Uterus (tissue), 4 donors: ENCODE measurements around the gene TMEM59L. TPM values are rescaled to one million over a fixed set of nuclear protein-coding genes. Genes with fewer than 3 reads are reported as not detected.

Source experiments
- DNase-seq, 2 donors: peaks; one replicate each; pipeline ENCODE4 v3.0.0-alpha.2; 2019 to 2020
- H3K27ac ChIP-seq, 2 donors: fragments of 200-600 bp; sonication (generic); 1 replicate in 1 of 2; 2 replicates in 1 of 2; pipeline ENCODE4 v1.5.1; 2016 to 2018
- H3K27me3 ChIP-seq, 2 donors: fragments of 200-600 bp; sonication (generic); one replicate each; pipeline ENCODE4 v1.5.1; 2018 to 2019; ENCODE audit warnings: control low read depth in 1 of 2
- H3K36me3 ChIP-seq, 2 donors: fragments of 200-600 bp; sonication (generic); one replicate each; pipeline ENCODE4 v1.5.1; 2019; ENCODE audit warnings: control low read depth in 1 of 2
- H3K4me1 ChIP-seq, 2 donors: fragments of 200-600 bp; sonication (generic); one replicate each; pipeline ENCODE4 v1.5.1; 2018 to 2019; ENCODE audit warnings: control low read depth in 1 of 2
- H3K4me3 ChIP-seq, 2 donors: fragments of 200-600 bp; sonication (generic); 1 replicate in 1 of 2; 2 replicates in 1 of 2; pipeline ENCODE4 v1.5.1; 2018 to 2019; ENCODE audit warnings: mild to moderate bottlenecking in 1 of 2
- H3K9me3 ChIP-seq, 2 donors: fragments of 200-600 bp; sonication (generic); one replicate each; pipeline ENCODE4 v1.5.1; 2019; ENCODE audit warnings: control low read depth in 1 of 2
- POLR2A ChIP-seq, 2 donors: fragments of 450-650 bp; IDR thresholded peaks; one replicate each; pipeline ENCODE4 v1.6.1; 2016; ENCODE audit warnings: antibody characterized with exemption in 2 of 2, mild to moderate bottlenecking in 1 of 2, moderate library complexity in 1 of 2
- intact Hi-C: fragments of 100-400 bp; cut with DNase I; formaldehyde crosslinking; loops from one replicate; pipeline ENCODE4 v1.15.1; 2023; ENCODE audit warnings: low total_unique reads
- total RNA-seq, 4 donors: library from RNA; depleted of rRNA in 3 of 4; stranded (reverse); fragments of >200 nt in 3 of 4; gene quantifications; one replicate each; pipeline versions ENCODE4 v1.1.0 to v1.2.4, GENCODE V29; 2014 to 2023
- TF ChIP-seq, protein P1 (sequence below), 4 experiments: fragments of 200-600 bp in 2 of 4; fragments of 450-650 bp in 2 of 4; sonication (generic) in 2 of 4; IDR thresholded peaks; one replicate each; pipeline ENCODE4 v1.5.1; 2016 to 2019; ENCODE audit warnings: antibody characterized with exemption in 4 of 4, mild to moderate bottlenecking in 2 of 4, moderate library complexity in 1 of 4
- donor health status: DM: yes; HTN: yes; CAD: no.

Gene TMEM59L
- total RNA-seq, 4 donors from 2014 or later, result 0.26 to 7.5 TPM; not detected in 2

DNA sequence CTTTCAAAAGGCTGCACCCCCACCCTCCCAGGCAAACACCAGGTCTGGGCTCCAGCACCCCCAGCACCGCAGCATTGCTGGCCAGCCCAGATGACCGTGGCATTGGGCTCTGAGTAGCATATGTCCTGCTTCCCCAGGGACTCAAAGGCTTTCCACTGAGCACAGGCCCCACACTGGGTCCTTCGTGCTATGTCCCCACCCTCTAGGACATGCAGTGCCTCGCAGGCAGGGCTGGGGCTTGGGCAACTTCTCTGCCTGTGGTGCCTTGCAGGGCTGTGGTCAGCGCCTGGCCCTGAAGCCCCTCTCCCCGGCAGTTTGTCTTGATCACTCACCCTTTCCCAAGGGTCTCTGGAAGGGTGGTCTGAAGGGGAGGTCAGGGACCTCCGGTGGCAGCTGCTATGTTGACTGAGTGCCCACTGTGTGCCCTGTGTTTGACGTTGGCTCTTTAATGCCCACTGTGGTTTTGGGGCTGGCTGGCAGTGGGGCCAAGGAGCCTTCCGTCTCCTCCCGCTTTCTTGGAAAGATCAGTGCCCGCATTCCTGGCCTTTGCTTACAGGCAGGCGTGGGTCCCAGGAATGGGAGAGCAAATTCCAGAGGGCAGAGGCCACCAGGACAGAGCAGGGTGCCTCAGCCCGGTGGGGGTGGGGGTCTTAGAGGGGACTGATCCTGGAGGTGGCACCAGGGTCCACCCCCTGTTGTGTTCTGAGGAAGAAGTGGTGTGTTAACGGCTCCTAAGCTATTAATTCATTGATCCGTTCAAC, 50.5 kb downstream of the TMEM59L start:
- Histone ChIP-seq H3K36me3 (no peaks in the 10 kb centered on the region), H3K4me1 (peaks cover 0 to 25% of the 10 kb centered on the region in 2 donors), H3K27ac (no peak overlapping the region), H3K27me3 (no peaks in the 10 kb centered on the region), H3K9me3 (no peaks in the 10 kb centered on the region), H3K4me3 (no peak overlapping the region)
- intact Hi-C loops, result no loop called here
- TF ChIP-seq, protein P1, sequence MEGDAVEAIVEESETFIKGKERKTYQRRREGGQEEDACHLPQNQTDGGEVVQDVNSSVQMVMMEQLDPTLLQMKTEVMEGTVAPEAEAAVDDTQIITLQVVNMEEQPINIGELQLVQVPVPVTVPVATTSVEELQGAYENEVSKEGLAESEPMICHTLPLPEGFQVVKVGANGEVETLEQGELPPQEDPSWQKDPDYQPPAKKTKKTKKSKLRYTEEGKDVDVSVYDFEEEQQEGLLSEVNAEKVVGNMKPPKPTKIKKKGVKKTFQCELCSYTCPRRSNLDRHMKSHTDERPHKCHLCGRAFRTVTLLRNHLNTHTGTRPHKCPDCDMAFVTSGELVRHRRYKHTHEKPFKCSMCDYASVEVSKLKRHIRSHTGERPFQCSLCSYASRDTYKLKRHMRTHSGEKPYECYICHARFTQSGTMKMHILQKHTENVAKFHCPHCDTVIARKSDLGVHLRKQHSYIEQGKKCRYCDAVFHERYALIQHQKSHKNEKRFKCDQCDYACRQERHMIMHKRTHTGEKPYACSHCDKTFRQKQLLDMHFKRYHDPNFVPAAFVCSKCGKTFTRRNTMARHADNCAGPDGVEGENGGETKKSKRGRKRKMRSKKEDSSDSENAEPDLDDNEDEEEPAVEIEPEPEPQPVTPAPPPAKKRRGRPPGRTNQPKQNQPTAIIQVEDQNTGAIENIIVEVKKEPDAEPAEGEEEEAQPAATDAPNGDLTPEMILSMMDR (IDR thresholded peaks at IDR 0.05), result no peak
- TF ChIP-seq POLR2A (IDR thresholded peaks at IDR 0.05), result no peak
- DNase-seq, result no peak

DNA sequence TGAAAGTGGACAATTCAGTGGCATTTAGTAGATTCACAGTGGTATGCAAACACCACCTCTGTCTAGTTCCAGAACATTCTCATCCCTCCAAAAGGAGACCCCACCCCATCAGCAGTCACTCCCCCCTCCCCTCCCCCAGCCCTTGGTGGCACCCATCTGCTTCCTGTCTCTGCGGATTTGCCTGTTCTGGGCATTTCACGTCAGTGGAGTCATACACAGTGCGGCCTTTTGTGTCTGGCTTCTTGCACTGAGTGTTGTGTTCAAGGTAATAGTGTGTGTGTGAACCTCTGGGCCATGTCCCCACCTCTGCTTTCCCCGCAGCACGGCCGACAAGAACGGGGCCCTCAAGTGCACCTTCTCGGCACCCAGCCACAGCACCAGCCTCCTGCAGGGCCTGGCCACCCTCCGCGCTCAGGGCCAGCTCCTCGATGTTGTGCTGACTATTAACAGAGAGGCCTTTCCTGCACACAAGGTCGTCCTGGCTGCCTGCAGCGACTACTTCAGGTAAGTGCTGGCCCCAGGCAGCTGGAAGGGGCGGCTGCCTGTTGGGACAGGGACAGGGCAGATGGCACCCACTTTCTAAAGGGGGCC, 51.4 kb downstream of the TMEM59L start:
- no peak for TF ChIP-seq POLR2A (IDR thresholded peaks at IDR 0.05)
- TF ChIP-seq, protein P1 (IDR thresholded peaks at IDR 0.05), result no peak
- Histone ChIP-seq H3K27ac (no peak overlapping the region), H3K4me3 (no peak overlapping the region), H3K36me3 (no peaks in the 10 kb centered on the region), H3K9me3 (no peaks in the 10 kb centered on the region), H3K27me3 (no peaks in the 10 kb centered on the region), H3K4me1 (peaks cover 0 to 18% of the 10 kb centered on the region in 2 donors)
- DNase-seq, result no peak
- intact Hi-C loops, result no loop called here

DNA sequence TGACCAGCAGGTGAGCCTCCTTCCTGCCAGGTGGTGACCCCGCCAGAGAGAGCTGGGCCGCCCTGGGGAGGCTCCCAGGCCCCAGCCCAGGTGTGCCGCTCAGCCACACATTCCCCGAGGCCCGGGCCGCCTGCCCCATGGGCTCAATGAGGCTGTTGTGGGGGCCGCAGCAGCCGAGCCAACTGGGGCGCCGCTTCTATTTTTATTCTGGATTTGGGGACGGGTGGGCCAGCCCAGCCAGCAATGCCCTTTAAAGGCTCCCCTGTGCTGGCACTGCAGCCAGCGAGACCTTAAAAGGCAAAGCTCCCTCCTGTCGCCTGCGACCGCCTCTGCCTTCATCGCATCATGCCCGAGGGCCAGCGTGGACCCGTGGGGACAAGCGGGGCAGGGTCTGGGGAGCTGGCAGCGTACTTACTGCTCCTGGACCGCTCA, 53.1 kb downstream of the TMEM59L start:
- Histone ChIP-seq H3K4me3 (no peak overlapping the region), H3K4me1 (peaks cover 0 to 10% of the 10 kb centered on the region in 2 donors), H3K36me3 (no peaks in the 10 kb centered on the region), H3K9me3 (no peaks in the 10 kb centered on the region), H3K27me3 (no peaks in the 10 kb centered on the region), H3K27ac (no peak overlapping the region)
- DNase-seq, result no peak
- no peak for TF ChIP-seq POLR2A (IDR thresholded peaks at IDR 0.05)
- TF ChIP-seq, protein P1 (IDR thresholded peaks at IDR 0.05), result no peak
- intact Hi-C loops, result no loop called here

DNA sequence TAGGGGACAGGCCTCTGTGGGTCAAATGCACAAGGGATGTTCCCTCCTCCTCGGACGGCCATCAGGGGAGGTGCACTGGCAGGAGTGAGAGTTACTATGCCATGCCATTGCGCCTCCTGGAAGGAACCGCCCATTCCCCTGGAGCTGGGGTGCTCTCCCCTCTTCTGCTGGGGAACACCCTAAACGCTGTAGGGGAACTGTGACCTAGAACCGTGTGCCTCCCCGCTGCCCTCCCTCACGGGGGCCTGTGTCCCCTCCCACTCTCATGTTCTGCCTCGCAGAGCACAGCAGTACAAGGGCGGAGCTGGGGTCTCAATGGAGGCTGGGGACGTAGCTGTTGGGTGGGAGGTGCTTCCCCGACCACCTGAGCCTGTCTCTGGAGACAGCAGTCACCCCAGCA, 53.6 kb downstream of the TMEM59L start:
- intact Hi-C loops, result no loop called here
- Histone ChIP-seq H3K4me1 (peaks cover 0 to 5% of the 10 kb centered on the region in 2 donors), H3K4me3 (no peak overlapping the region), H3K36me3 (no peaks in the 10 kb centered on the region), H3K27me3 (no peaks in the 10 kb centered on the region), H3K27ac (no peak overlapping the region), H3K9me3 (no peaks in the 10 kb centered on the region)
- DNase-seq, result no peak
- TF ChIP-seq POLR2A (IDR thresholded peaks at IDR 0.05), result no peak
- TF ChIP-seq, protein P1 (IDR thresholded peaks at IDR 0.05), result no peak

DNA sequence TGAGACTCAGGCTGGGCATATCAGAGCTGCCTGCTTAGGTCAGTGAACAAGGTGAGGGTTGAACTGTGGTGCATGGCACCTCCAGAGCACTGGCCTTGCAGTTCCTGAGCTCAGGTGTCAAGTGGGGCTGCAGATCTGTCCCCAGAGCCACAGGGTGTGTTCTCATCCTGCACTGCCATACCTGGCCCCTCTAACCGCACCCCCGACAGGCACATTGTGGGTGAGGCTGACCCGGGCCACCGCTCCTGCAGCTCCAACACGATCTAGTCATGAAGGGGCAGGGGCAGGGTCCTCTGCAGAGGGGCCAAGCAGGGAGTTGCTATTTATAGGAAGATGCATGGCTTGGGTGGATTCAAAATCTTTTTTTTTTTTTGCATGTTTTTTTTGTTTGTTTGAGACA, 54.1 kb downstream of the TMEM59L start:
- H3K4me3 ChIP-seq, result no peak overlapping the region
- H3K27me3 ChIP-seq, result no peaks in the 10 kb centered on the region
- intact Hi-C loops, result no loop called here
- no peak overlapping the region for H3K27ac ChIP-seq
- no peak for DNase-seq
- TF ChIP-seq, protein P1 (IDR thresholded peaks at IDR 0.05), result no peak
- TF ChIP-seq POLR2A (IDR thresholded peaks at IDR 0.05), result no peak
- H3K9me3 ChIP-seq, result no peaks in the 10 kb centered on the region
- H3K36me3 ChIP-seq, result no peaks in the 10 kb centered on the region
- H3K4me1 ChIP-seq, result peaks cover 0 to 5% of the 10 kb centered on the region in 2 donors
